Central memory CD8-positive, alpha-beta T cell (primary cell): ENCODE data around the gene ATP6V1C2.
"Not testable (repeated sequence)": the region's sequence is repeated elsewhere in the genome, so short reads cannot be mapped to it uniquely, and the experiment has no call there.

Experiments
- ATAC-seq: fragments of 150-1000 bp; cut with Tn5 transposase; replicated peaks from 2 replicates; pipeline ENCODE4 v1.10.0; 2022; ENCODE audit warnings: mild to moderate bottlenecking, moderate FRiP score, moderate number of reproducible peaks; ENCODE audit not compliant: poor library complexity, severe bottlenecking; ENCODE audit errors: extremely low read depth
- DNase-seq, 2 donors: peaks; one replicate each; pipeline ENCODE4 v3.0.0; 2021; ENCODE audit warnings: low spot score in 2 of 2
- H3K27ac Mint-ChIP-seq: one replicate; pipeline ENCODE4 v1.8.0; 2022; ENCODE audit warnings: low read depth, mild to moderate bottlenecking, moderate library complexity, mixed read lengths
- H3K27me3 Mint-ChIP-seq: one replicate; pipeline ENCODE4 v1.8.0; 2022; ENCODE audit warnings: mixed read lengths
- H3K36me3 Mint-ChIP-seq: one replicate; pipeline ENCODE4 v1.8.0; 2022; ENCODE audit warnings: mild to moderate bottlenecking, moderate library complexity, mixed read lengths; ENCODE audit not compliant: insufficient read depth
- H3K4me1 Mint-ChIP-seq: one replicate; pipeline ENCODE4 v1.8.0; 2022; ENCODE audit warnings: mixed read lengths
- H3K4me3 Mint-ChIP-seq: one replicate; pipeline ENCODE4 v1.8.0; 2022; ENCODE audit warnings: mild to moderate bottlenecking, moderate library complexity, mixed read lengths
- H3K9me3 Mint-ChIP-seq: one replicate; pipeline ENCODE4 v1.8.0; 2022; ENCODE audit warnings: mixed read lengths

ATP6V1C2 gene

GRCh38 chr2:10775831-10776230, 54.4 kb downstream of the ATP6V1C2 start:
- Mint-ChIP-seq H3K36me3 (peaks cover under 1% of the 10 kb centered on the region), H3K27ac (peak overlapping the region; percentile 46), H3K27me3 (no peaks in the 10 kb centered on the region), H3K9me3 (no peaks in the 10 kb centered on the region), H3K4me1 (no peaks in the 10 kb centered on the region), H3K4me3 (no peak overlapping the region)
- DNase-seq (no peak), ATAC-seq (no peak)

DNA sequence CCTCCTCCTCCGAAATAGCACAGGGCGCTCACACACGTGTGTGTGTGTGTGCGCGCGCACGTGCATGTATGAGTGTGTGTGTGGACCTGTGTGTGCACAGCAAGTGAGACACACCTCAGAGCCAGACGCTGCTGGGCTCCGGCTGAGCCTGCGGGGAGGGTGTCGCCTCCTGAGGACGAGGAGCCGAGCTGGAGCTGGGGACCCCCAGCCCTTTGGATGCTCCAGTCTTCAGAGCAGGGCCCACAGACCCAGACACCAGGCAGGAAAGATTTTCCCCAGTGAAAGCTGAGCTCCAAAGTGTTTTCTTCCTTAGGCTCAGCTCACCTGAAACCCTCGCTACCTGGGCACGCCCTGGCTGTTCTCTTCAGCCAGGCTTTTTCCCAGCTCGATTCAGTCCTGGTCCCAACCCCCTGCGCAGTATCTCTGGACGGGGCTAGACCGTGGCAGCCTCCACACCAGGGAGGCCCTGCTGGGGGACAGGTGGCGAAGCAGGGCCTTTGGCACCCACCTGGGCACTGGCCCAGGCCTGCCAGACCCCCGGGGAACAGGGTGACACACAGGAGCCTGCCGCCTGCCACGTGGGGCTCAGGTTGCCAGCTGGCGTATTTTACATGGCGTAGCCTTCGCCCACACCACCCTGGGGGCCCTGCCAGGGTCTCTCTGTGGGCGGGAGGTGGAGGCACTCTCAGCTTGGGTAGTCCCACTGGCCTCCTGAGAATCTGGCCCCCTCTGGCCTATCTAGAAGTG, 55.0 kb downstream of the ATP6V1C2 start:
- Mint-ChIP-seq H3K36me3 (peaks cover 2% of the 10 kb centered on the region), H3K27ac (no peak overlapping the region), H3K9me3 (no peaks in the 10 kb centered on the region), H3K4me1 (no peaks in the 10 kb centered on the region), H3K4me3 (no peak overlapping the region), H3K27me3 (no peaks in the 10 kb centered on the region)
- DNase-seq (no peak), ATAC-seq (no peak)

- DNase-seq (no peak), ATAC-seq (no peak)
- Mint-ChIP-seq H3K4me1 (no peaks in the 10 kb centered on the region), H3K27me3 (no peaks in the 10 kb centered on the region), H3K4me3 (no peak overlapping the region), H3K36me3 (peaks cover 3% of the 10 kb centered on the region), H3K27ac (no peak overlapping the region), H3K9me3 (no peaks in the 10 kb centered on the region)
Observed at GRCh38 chr2:10777111-10777841, 55.8 kb downstream of the ATP6V1C2 start.

- peaks cover 10% of the 10 kb centered on the region for H3K36me3 Mint-ChIP-seq
- no peak overlapping the region for H3K4me3 Mint-ChIP-seq
- H3K9me3 Mint-ChIP-seq: no peaks in the 10 kb centered on the region
- DNase-seq (no peak), ATAC-seq (no peak)
- H3K4me1 Mint-ChIP-seq: no peaks in the 10 kb centered on the region
- no peak overlapping the region for H3K27ac Mint-ChIP-seq
- H3K27me3 Mint-ChIP-seq: no peaks in the 10 kb centered on the region
Observed at GRCh38 chr2:10777842-10778723, 56.7 kb downstream of the ATP6V1C2 start.

DNA sequence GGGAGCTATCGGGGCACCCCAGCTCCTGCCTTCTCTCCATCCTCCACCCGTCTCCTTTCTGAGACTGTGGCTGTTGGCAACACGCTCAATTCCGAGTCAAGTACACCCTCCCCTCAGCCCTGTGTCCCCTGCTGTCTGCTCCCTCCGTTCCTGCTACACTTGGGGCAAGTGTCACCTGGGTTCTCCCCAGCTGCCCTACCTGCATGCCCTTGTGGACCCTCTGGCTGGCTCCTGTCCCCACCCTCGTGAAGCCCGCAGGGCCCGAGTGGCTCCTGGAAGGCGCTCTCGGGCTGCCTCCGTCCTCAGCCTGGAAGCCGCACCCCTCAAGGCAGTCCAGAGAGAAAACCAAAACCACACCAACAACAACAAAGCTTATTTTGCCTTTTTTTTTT, 57.3 kb downstream of the ATP6V1C2 start:
- no peak overlapping the region for H3K4me3 Mint-ChIP-seq
- H3K27ac Mint-ChIP-seq: no peak overlapping the region
- no peaks in the 10 kb centered on the region for H3K4me1 Mint-ChIP-seq
- DNase-seq (no peak), ATAC-seq (no peak)
- no peaks in the 10 kb centered on the region for H3K9me3 Mint-ChIP-seq
- H3K27me3 Mint-ChIP-seq: no peaks in the 10 kb centered on the region
- H3K36me3 Mint-ChIP-seq: peaks cover 16% of the 10 kb centered on the region

DNA sequence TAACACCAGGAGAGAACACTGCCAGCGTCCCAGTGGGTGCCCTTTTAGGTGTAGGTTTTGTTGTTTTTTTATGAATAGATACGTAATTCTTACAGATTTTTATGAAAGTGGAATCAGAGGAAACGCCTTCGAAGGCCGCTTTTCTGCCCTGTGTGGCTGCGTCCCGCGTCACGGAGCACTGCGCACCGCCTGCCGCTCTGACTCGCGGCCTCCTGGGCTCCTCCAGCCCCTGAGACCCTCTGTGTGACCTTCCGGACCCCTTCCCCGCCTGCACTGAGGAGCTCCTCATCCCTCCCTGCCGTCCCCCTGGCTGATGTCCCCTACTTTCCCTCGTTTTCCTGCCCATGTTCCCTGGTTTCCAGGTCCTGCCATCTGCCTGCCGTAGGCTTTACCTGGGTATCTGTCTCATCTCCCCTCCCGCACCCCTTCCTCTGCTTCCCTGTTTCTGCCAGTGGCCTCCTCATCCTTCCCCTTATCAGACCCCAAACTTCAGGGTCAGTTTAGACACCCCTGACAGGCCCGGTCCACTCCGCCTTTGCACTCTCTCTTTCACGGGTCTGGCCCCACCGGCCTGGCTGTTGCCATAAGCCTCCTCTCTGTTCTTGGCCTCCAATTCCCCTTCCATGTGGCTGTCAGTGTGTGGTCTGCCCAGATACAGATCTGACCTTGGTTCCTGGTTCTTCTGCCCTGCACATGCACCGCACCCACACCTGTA, 58.5 kb downstream of the ATP6V1C2 start:
- H3K4me3 Mint-ChIP-seq: no peak overlapping the region

GRCh38 chr2:10780491-10780820, 59.0 kb downstream of the ATP6V1C2 start:
- H3K4me3 Mint-ChIP-seq: no peak overlapping the region
- H3K27ac Mint-ChIP-seq: no peak overlapping the region
- no peaks in the 10 kb centered on the region for H3K4me1 Mint-ChIP-seq
- ATAC-seq (no peak), DNase-seq (no peak)
- no peaks in the 10 kb centered on the region for H3K27me3 Mint-ChIP-seq
- peaks cover 28% of the 10 kb centered on the region for H3K36me3 Mint-ChIP-seq
- no peaks in the 10 kb centered on the region for H3K9me3 Mint-ChIP-seq

More for the DNA sequence above, 58.5 kb downstream of the ATP6V1C2 start:
- no peaks in the 10 kb centered on the region for H3K4me1 Mint-ChIP-seq
- H3K36me3 Mint-ChIP-seq: peaks cover 26% of the 10 kb centered on the region
- H3K27ac Mint-ChIP-seq: no peak overlapping the region
- H3K9me3 Mint-ChIP-seq: no peaks in the 10 kb centered on the region
- DNase-seq: no peak
- no peak for ATAC-seq
- no peaks in the 10 kb centered on the region for H3K27me3 Mint-ChIP-seq

GRCh38 chr2:10780821-10781220, 59.4 kb downstream of the ATP6V1C2 start:
- H3K9me3 Mint-ChIP-seq: not testable (repeated sequence)
- peaks cover 29% of the 10 kb centered on the region for H3K36me3 Mint-ChIP-seq

DNA sequence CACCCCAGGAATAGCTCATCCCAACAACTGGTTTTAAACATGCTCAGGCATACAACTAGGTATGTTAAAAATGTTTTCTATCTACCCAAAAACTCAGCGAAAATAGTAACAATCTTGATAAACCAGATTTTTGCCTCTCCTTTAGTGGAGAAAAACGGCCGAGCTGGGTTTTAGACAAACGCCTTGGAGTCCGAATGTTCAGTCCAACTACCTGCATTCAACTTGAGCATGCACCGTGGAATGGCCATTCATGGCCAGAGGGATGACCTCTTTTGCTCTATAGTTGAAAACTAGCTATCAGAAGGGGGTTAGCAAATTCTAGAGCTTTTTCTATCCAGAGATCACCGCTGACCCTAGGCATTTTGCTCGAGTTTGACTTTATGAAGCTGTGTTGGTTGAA, 60.3 kb downstream of the ATP6V1C2 start:
- DNase-seq: no peak
- Mint-ChIP-seq H3K27ac (no peak overlapping the region), H3K36me3 (peaks cover 36% of the 10 kb centered on the region), H3K27me3 (no peaks in the 10 kb centered on the region), H3K4me3 (no peak overlapping the region), H3K9me3 (no peaks in the 10 kb centered on the region), H3K4me1 (no peaks in the 10 kb centered on the region)
- no peak for ATAC-seq

More at GRCh38 chr2:10780821-10781220, 59.4 kb downstream of the ATP6V1C2 start:
- not testable (repeated sequence) for DNase-seq, ATAC-seq, H3K4me3 Mint-ChIP-seq, H3K4me1 Mint-ChIP-seq, H3K27ac Mint-ChIP-seq, H3K27me3 Mint-ChIP-seq

DNA sequence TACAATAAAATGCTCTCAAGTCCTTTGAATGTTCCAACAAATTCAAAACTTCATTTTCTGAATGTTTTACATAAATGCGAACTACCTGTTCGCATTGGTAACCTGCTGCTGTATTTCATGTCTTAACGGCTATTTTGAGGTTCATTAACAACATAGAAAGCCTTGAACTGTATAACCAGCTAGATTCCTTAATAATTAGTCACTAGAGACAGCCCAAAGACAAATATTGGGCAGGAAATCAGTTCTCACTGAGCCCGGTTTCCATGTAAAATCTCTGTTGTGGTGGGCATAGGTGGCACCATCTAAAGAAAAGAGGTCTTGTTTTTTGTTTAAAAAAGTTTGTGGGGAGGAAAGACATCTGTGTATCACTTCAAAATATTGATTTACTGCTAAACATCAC, 62.0 kb downstream of the ATP6V1C2 start:
- H3K27ac Mint-ChIP-seq: no peak overlapping the region
- ATAC-seq (no peak), DNase-seq (no peak)
- H3K36me3 Mint-ChIP-seq: peaks cover 52% of the 10 kb centered on the region
- no peak overlapping the region for H3K4me3 Mint-ChIP-seq
- H3K4me1 Mint-ChIP-seq: no peaks in the 10 kb centered on the region
- no peaks in the 10 kb centered on the region for H3K27me3 Mint-ChIP-seq
- H3K9me3 Mint-ChIP-seq: no peaks in the 10 kb centered on the region

GRCh38 chr2:10784719-10785118, 63.3 kb downstream of the ATP6V1C2 start:
- H3K4me3 Mint-ChIP-seq: no peak overlapping the region
- H3K27ac Mint-ChIP-seq: no peak overlapping the region
- ATAC-seq: no peak
- no peaks in the 10 kb centered on the region for H3K4me1 Mint-ChIP-seq
- H3K9me3 Mint-ChIP-seq: no peaks in the 10 kb centered on the region
- H3K36me3 Mint-ChIP-seq: peaks cover 56% of the 10 kb centered on the region
- DNase-seq: no peak
- H3K27me3 Mint-ChIP-seq: no peaks in the 10 kb centered on the region

DNA sequence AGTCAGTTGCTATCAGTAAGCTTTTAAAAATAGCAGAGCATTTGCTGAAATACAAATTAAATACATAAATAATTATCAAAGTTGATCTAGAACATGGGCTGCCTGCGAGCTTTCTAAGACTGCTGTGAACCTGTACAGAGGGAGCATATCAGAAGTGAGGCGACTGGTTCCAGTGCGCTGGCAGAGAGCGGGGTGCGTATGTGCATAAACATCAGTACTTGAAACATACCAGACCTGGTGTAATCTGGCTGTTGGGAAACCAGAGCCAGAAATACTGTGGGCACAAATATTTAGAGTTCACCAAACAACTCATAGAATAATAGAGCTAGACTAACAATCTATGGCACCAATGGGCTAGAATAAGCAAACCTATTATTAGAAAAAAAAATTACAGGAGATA, 63.8 kb downstream of the ATP6V1C2 start:
- Mint-ChIP-seq H3K27ac (no peak overlapping the region), H3K4me3 (no peak overlapping the region), H3K36me3 (peaks cover 61% of the 10 kb centered on the region), H3K27me3 (no peaks in the 10 kb centered on the region), H3K4me1 (peaks cover 3% of the 10 kb centered on the region), H3K9me3 (no peaks in the 10 kb centered on the region)
- ATAC-seq (no peak), DNase-seq (no peak)
